Measurements from ENCODE around the gene DRP2. TPM values are rescaled to one million over a fixed set of nuclear protein-coding genes. Genes with fewer than 3 reads are reported as not detected.
"Not testable (repeated sequence)": the region's sequence is repeated elsewhere in the genome, so short reads cannot be mapped to it uniquely, and the experiment has no call there.

DRP2 gene
- total RNA-seq, 1 donor from 2014 or later, result not detected

DNA sequence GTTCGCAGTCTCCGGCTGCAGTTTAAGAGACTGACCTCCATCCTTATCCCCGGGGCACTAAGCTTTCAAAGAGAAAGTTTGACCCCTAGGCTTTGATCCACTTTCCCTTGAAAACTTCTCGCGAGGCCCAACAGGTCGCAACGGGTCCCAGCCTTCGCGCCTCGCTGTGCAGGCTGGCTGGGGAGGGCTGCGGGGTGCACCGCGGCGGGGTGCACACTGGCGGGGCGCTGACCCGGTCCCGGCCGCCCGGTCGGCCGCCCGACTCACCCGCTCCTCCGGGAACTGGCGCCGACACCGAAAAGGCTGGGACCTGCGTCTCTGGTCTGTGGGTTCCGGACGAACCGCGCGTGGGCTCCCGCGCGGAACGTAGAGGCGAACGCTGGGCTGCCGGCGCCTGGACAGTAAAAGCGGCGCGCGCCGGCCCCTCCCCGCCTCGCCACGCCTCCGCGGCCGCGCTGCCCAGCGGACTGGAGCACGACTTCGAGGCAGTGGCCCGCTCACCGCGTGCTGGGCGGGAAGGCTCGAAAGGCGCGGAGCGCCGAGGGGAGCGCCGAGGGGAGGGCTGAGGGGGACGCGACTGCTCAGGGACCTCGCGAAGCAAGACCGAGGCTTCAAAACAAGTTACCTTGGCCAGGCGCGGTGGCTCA is 71.5 kb downstream of the DRP2 start, which contains the start of gene TAF7L:
TSS of gene TAF7L (minus strand) at position 378 of the 647 bp plus-strand sequence. CDS start 3,791 bp downstream, outside the sequence.
- no peaks in the 10 kb centered on the region for H3K36me3 ChIP-seq
- no peak for DNase-seq
- no peaks in the 10 kb centered on the region for H3K4me1 ChIP-seq
- no peak for ATAC-seq
- TF ChIP-seq CTCF (IDR thresholded peaks at IDR 0.05), result no peak
- H3K27me3 ChIP-seq (ENCODE audit: low read depth), result peaks cover 6% of the 10 kb centered on the region
- H3K9me3 ChIP-seq, result no peaks in the 10 kb centered on the region
- no peak within 1 kb of the TSS for H3K27ac ChIP-seq
- intact Hi-C loops (cut with DNase I), result no loop called here
- H3K4me3 ChIP-seq, result peak within 1 kb of the TSS; percentile 14

- H3K4me3 ChIP-seq; H3K27ac ChIP-seq; H3K4me1 ChIP-seq; ATAC-seq; H3K9me3 ChIP-seq; intact Hi-C loops (cut with DNase I); DNase-seq; H3K27me3 ChIP-seq (ENCODE audit: low read depth); H3K36me3 ChIP-seq: not testable (repeated sequence)
Observed at GRCh38 chrX:101295603-101296002, 76.0 kb downstream of the DRP2 start.

DNA sequence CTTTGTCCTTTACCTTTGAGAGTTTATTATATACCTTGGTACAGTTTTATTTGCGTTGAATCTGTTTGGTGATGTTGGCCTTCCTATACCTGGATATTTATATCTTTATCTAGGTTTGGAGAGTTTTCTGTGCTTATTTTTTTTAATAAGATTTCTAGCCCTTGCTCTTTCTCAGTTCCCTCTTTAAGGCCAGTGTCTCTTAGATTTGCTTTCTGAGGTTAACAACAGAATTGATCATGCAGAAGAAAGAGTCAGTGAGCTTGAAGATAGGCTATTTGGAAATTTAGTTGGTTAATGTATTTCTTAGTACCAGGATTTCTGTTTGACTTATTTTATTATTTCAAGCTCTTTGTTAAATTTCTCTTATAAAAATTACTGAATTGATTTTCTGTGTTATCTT is 84.2 kb downstream of the DRP2 start:
- ATAC-seq, result no peak
- no peak for TF ChIP-seq CTCF (IDR thresholded peaks at IDR 0.05)
- Histone ChIP-seq H3K27ac (no peak overlapping the region), H3K4me3 (no peak overlapping the region), H3K36me3 (no peaks in the 10 kb centered on the region), H3K27me3 (ENCODE audit: low read depth) (no peaks in the 10 kb centered on the region), H3K4me1 (no peaks in the 10 kb centered on the region), H3K9me3 (no peaks in the 10 kb centered on the region)
- intact Hi-C loops (cut with DNase I), result no loop called here
- DNase-seq, result no peak

Other genes starting within 250 kb of the DRP2 start
- 19.4 TPM for gene TRMT2B, start 167.7 kb upstream of the DRP2 start, total RNA-seq
- 1.5 TPM for gene TMEM35A, start 140.9 kb upstream of the DRP2 start, total RNA-seq
- 1.4 TPM for gene CENPI, start 121.6 kb upstream of the DRP2 start, total RNA-seq
- not detected for gene TAF7L, start 71.5 kb downstream of the DRP2 start, total RNA-seq
- gene TIMM8A, start 129.0 kb downstream of the DRP2 start, total RNA-seq, result 6.6 TPM
- 62.8 TPM for gene BTK, start 166.4 kb downstream of the DRP2 start, total RNA-seq
- 154 TPM for gene RPL36A, start 171.2 kb downstream of the DRP2 start, total RNA-seq
- 51.1 TPM for gene GLA, start 188.1 kb downstream of the DRP2 start, total RNA-seq
- gene HNRNPH2, start 188.4 kb downstream of the DRP2 start, total RNA-seq, result 62.1 TPM

Measured in lower lobe of right lung (tissue), 2 donors.